HCT116 (cell line): ENCODE measurements around the gene PRRG1. TPM values are rescaled to one million over a fixed set of nuclear protein-coding genes. Genes with fewer than 3 reads are reported as not detected.

Source experiments
- ATAC-seq: fragments of 200-7000 bp; cut with Tn5 transposase; 2 replicates; pipeline ENCODE4 v1.9.1; 2020; ENCODE audit warnings: mild to moderate bottlenecking, moderate library complexity
- BruUV-seq: library from RNA; stranded (reverse); fragments of 400-500 nt; replicated peaks from 2 replicates; lab custom pipeline; 2021; lab: Mats Ljungman, UMichigan
- CTCF ChIA-PET: fragments of 300-600 bp; sonication (Branson Sonifier 250); formaldehyde crosslinking; loops from one replicate; lab custom pipeline; 2021; ENCODE audit warnings: antibody characterized with exemption; lab: Charles Lee
- POLR2A ChIA-PET: fragments of 300-600, 350-600 bp; sonication (Branson Sonifier 250); formaldehyde crosslinking; loops from one replicate; lab custom pipeline; 2021; ENCODE audit warnings: antibody characterized with exemption; lab: Charles Lee
- RAD21 ChIA-PET, 2 experiments: fragments of 300-600 bp; sonication (Branson Sonifier 250); formaldehyde crosslinking; loops; one replicate each; lab custom pipeline; 2023; ENCODE audit warnings: low total read pairs in 2 of 2; ENCODE audit not compliant: uncharacterized antibody in 2 of 2, unreplicated experiment in 2 of 2, low non-redundant PET in 1 of 2; lab: Charles Lee
- DNase-seq: peaks from one replicate; pipeline ENCODE4 v3.0.0-alpha.2; 2010; ENCODE audit warnings: low read depth, low spot score
- H2AFZ ChIP-seq: fragments of 200-600 bp; shearing (Covaris generic), sonication (generic); 2 replicates; pipeline ENCODE4 v1.6.1; 2017; ENCODE audit warnings: low read depth, mixed run types, mixed read lengths, antibody characterized with exemption, low read length; ENCODE audit not compliant: poor library complexity, severe bottlenecking
- H3K27ac ChIP-seq: 2 replicates; pipeline ENCODE4 v1.5.1; 2012; ENCODE audit warnings: low read depth, low read length
- H3K27me3 ChIP-seq: fragments of 200-600 bp; sonication (generic); 2 replicates; pipeline ENCODE4 v1.6.1; 2016; ENCODE audit warnings: mixed run types, low read length, mixed read lengths; ENCODE audit not compliant: insufficient read depth
- H3K36me3 ChIP-seq, 2 experiments: fragments of 200-500 bp in 1 of 2; fragments of 200-600 bp in 1 of 2; sonication (Bioruptor generic) in 1 of 2; sonication (generic) in 1 of 2; 2 replicates each; pipeline versions ENCODE4 v1.5.1 to v1.6.1; 2014 to 2016; ENCODE audit warnings: low read length in 2 of 2, inconsistent platforms in 1 of 2, mixed read lengths in 1 of 2, mixed run types in 1 of 2; ENCODE audit not compliant: insufficient read depth in 2 of 2, control insufficient read depth in 1 of 2
- H3K4me1 ChIP-seq, 2 experiments: fragments of 200-600 bp in 1 of 2; sonication (generic) in 1 of 2; 2 replicates each; pipeline versions ENCODE4 v1.5.1 to v1.6.1; 2012 to 2017; ENCODE audit warnings: low read length in 2 of 2, inconsistent platforms in 1 of 2, mild to moderate bottlenecking in 1 of 2, mixed read lengths in 1 of 2, mixed run types in 1 of 2, moderate library complexity in 1 of 2; ENCODE audit not compliant: insufficient read depth in 2 of 2, control insufficient read depth in 1 of 2
- H3K4me2 ChIP-seq: fragments of 200-600 bp; sonication (generic); 2 replicates; pipeline ENCODE4 v1.6.1; 2017; ENCODE audit warnings: mixed run types, low read length, mixed read lengths
- H3K4me3 ChIP-seq, 2 experiments: fragments of 200-600 bp in 1 of 2; sonication (generic) in 1 of 2; replicated peaks in 1 of 2; 2 replicates each; pipeline ENCODE4 v1.5.1; 2011 to 2016; ENCODE audit warnings: low read length in 2 of 2, control low read depth in 1 of 2, low read depth in 1 of 2, mild to moderate bottlenecking in 1 of 2, mixed read lengths in 1 of 2, mixed run types in 1 of 2
- H3K79me2 ChIP-seq: fragments of 200-600 bp; sonication (generic); 2 replicates; pipeline ENCODE4 v1.6.1; 2017; ENCODE audit warnings: mild to moderate bottlenecking, mixed run types, low read length, moderate library complexity, mixed read lengths; ENCODE audit not compliant: insufficient read depth
- H3K9ac ChIP-seq: fragments of 200-600 bp; sonication (generic); 2 replicates; pipeline ENCODE4 v1.6.1; 2016; ENCODE audit warnings: low read length, mixed read lengths
- H3K9me2 ChIP-seq: fragments of 200-600 bp; sonication (generic), shearing (Covaris generic); 2 replicates; pipeline ENCODE4 v1.6.1; 2017; ENCODE audit warnings: mixed run types, mild to moderate bottlenecking, moderate library complexity; ENCODE audit not compliant: insufficient read depth
- H3K9me3 ChIP-seq, 2 experiments: fragments of 200-500 bp in 1 of 2; fragments of 200-600 bp in 1 of 2; sonication (Bioruptor generic) in 1 of 2; sonication (generic) in 1 of 2; 2 replicates each; pipeline ENCODE4 v1.6.1; 2014 to 2017; ENCODE audit warnings: low read length in 2 of 2, mixed read lengths in 2 of 2, inconsistent platforms in 1 of 2, low read depth in 1 of 2, mild to moderate bottlenecking in 1 of 2, mixed run types in 1 of 2, moderate library complexity in 1 of 2; ENCODE audit not compliant: control insufficient read depth in 1 of 2, insufficient read depth in 1 of 2
- H4K20me1 ChIP-seq: fragments of 200-600 bp; sonication (generic), shearing (Covaris generic); 2 replicates; pipeline ENCODE4 v1.6.1; 2017; ENCODE audit warnings: mixed run types, mild to moderate bottlenecking, moderate library complexity; ENCODE audit not compliant: insufficient read depth
- CBX3 ChIP-seq: IDR thresholded peaks from 2 replicates; pipeline ENCODE4 v1.6.1; 2012; ENCODE audit warnings: low read depth
- CEBPB ChIP-seq: IDR thresholded peaks from 2 replicates; pipeline ENCODE4 v1.6.1; 2012; ENCODE audit warnings: low read depth
- EGR1 ChIP-seq: IDR thresholded peaks from 2 replicates; pipeline ENCODE4 v1.6.1; 2012; ENCODE audit warnings: low read depth
- ELF1 ChIP-seq: IDR thresholded peaks from 2 replicates; pipeline ENCODE4 v1.6.1; 2012; ENCODE audit warnings: low read depth, borderline replicate concordance
- EZH2 ChIP-seq: fragments of 200-600 bp; sonication (generic); IDR thresholded peaks from 2 replicates; pipeline ENCODE4 v1.6.1; 2017; ENCODE audit warnings: antibody characterized with exemption, mixed run types
- EZH2phosphoT487 ChIP-seq: fragments of 200-600 bp; IDR thresholded peaks from 2 replicates; pipeline ENCODE4 v1.6.1; 2018; ENCODE audit warnings: antibody characterized with exemption, borderline replicate concordance
- FOSL1 ChIP-seq: IDR thresholded peaks from 2 replicates; pipeline ENCODE4 v1.6.1; 2012; ENCODE audit warnings: low read depth
- JUND ChIP-seq: IDR thresholded peaks from 2 replicates; pipeline ENCODE4 v1.6.1; 2012
- POLR2A ChIP-seq: IDR thresholded peaks from 2 replicates; pipeline ENCODE4 v1.7.0; 2011; ENCODE audit warnings: borderline replicate concordance; ENCODE audit not compliant: insufficient read depth, insufficient read length; ENCODE audit errors: extremely low read depth
- POLR2AphosphoS5 ChIP-seq: IDR thresholded peaks from 2 replicates; pipeline ENCODE4 v1.6.1; 2011; ENCODE audit warnings: mild to moderate bottlenecking, low read depth, low read length, moderate library complexity
- RAD21 ChIP-seq: IDR thresholded peaks from 2 replicates; pipeline ENCODE4 v1.6.1; 2012; ENCODE audit warnings: low read depth, mild to moderate bottlenecking
- SRF ChIP-seq: IDR thresholded peaks from 2 replicates; pipeline ENCODE4 v1.6.1; 2012; ENCODE audit warnings: low read depth
- TCF7L2 ChIP-seq: IDR thresholded peaks from 2 replicates; pipeline ENCODE4 v1.7.0; 2011; ENCODE audit warnings: borderline replicate concordance, inconsistent platforms; ENCODE audit not compliant: insufficient read depth, insufficient read length; ENCODE audit errors: extremely low read depth
- YY1 ChIP-seq: IDR thresholded peaks from 2 replicates; pipeline ENCODE4 v1.6.1; 2011; ENCODE audit warnings: low read length, low read depth, moderate library complexity, mild to moderate bottlenecking; ENCODE audit not compliant: insufficient replicate concordance; ENCODE audit errors: extremely low read depth
- ZFX ChIP-seq: fragments of 450-650 bp; IDR thresholded peaks from 2 replicates; pipeline ENCODE4 v1.6.1; 2017
- intact Hi-C: fragments of 100-400 bp; cut with micrococcal nuclease; formaldehyde crosslinking; loops from 2 replicates; pipeline ENCODE4 v1.10.0; 2022
- total RNA-seq: library from RNA; stranded (reverse); gene quantifications from one replicate; pipeline ENCODE4 v1.2.1, GENCODE V29; 2021; ENCODE audit not compliant: unreplicated experiment
- TF ChIP-seq, protein P1 (sequence below), 3 experiments: fragments of 200-600 bp in 1 of 3; sonication (generic) in 1 of 3; IDR thresholded peaks in 2 of 3; conservative IDR thresholded peaks in 1 of 3; 2 replicates each; pipeline ENCODE4 v1.5.1; 2012 to 2017; ENCODE audit warnings: low read depth in 2 of 3, low read length in 2 of 3, antibody characterized with exemption in 1 of 3, borderline replicate concordance in 1 of 3, control low read depth in 1 of 3, mild to moderate bottlenecking in 1 of 3, mixed read lengths in 1 of 3, mixed run types in 1 of 3, moderate library complexity in 1 of 3; ENCODE audit not compliant: insufficient read depth in 1 of 3
- TF ChIP-seq, protein P2 (sequence below): IDR thresholded peaks from 2 replicates; pipeline ENCODE4 v1.6.1; 2011; ENCODE audit warnings: mild to moderate bottlenecking, low read length, moderate library complexity; ENCODE audit not compliant: insufficient replicate concordance; ENCODE audit errors: extremely low read depth
- TF ChIP-seq, protein P3 (sequence below): IDR thresholded peaks from 2 replicates; pipeline ENCODE4 v1.6.1; 2012
- TF ChIP-seq, protein P4 (sequence below): IDR thresholded peaks from 2 replicates; pipeline ENCODE4 v1.6.1; 2012; ENCODE audit warnings: low read depth
- TF ChIP-seq, protein P5 (sequence below): IDR thresholded peaks from 2 replicates; pipeline ENCODE4 v1.6.1; 2012

PRRG1 gene
- total RNA-seq, 1 experiment from 2014 or later = 16.0 TPM

DNA sequence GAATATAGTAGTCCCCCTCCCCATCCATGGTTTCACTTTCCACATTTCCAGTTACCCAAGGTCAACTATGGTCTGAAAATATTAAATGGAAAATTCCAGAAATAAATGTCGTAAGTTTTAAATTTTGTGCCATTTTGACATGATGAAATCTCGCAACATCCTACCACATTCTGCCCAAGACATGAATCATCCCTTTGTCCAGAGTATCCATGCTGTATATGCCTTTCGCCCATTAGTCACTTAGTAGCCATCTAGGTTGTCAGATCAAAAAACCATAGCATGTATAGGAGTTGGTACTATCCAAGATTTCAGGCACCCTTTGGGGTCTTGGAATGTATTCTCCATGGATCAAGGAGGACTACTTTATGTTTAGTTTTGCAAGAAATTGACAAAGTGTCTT, 8.3 kb downstream of the PRRG1 start:
- Histone ChIP-seq H3K27ac (no peak overlapping the region), H3K4me1 (no peaks in the 10 kb centered on the region), H3K9me2 (no peaks in the 10 kb centered on the region)
- TF ChIP-seq, protein P1, sequence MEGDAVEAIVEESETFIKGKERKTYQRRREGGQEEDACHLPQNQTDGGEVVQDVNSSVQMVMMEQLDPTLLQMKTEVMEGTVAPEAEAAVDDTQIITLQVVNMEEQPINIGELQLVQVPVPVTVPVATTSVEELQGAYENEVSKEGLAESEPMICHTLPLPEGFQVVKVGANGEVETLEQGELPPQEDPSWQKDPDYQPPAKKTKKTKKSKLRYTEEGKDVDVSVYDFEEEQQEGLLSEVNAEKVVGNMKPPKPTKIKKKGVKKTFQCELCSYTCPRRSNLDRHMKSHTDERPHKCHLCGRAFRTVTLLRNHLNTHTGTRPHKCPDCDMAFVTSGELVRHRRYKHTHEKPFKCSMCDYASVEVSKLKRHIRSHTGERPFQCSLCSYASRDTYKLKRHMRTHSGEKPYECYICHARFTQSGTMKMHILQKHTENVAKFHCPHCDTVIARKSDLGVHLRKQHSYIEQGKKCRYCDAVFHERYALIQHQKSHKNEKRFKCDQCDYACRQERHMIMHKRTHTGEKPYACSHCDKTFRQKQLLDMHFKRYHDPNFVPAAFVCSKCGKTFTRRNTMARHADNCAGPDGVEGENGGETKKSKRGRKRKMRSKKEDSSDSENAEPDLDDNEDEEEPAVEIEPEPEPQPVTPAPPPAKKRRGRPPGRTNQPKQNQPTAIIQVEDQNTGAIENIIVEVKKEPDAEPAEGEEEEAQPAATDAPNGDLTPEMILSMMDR (IDR thresholded peaks at IDR 0.05 in 2 of 3, conservative IDR thresholded peaks at IDR 0.05 in 1 of 3; ENCODE audit: borderline replicate concordance in 1 of 3, insufficient read depth in 1 of 3, low read depth in 2 of 3, low read length in 2 of 3) = no peak
- TF ChIP-seq EZH2phosphoT487 (no peak), FOSL1 (no peak), TCF7L2 (no peak), CBX3 (no peak), EZH2 (no peak), JUND (no peak), RAD21 (no peak), ZFX (no peak), YY1 (no peak), CEBPB (no peak), ELF1 (no peak), EGR1 (no peak), SRF (no peak), POLR2A (no peak), POLR2AphosphoS5 (no peak)
- TF ChIP-seq, protein P2, sequence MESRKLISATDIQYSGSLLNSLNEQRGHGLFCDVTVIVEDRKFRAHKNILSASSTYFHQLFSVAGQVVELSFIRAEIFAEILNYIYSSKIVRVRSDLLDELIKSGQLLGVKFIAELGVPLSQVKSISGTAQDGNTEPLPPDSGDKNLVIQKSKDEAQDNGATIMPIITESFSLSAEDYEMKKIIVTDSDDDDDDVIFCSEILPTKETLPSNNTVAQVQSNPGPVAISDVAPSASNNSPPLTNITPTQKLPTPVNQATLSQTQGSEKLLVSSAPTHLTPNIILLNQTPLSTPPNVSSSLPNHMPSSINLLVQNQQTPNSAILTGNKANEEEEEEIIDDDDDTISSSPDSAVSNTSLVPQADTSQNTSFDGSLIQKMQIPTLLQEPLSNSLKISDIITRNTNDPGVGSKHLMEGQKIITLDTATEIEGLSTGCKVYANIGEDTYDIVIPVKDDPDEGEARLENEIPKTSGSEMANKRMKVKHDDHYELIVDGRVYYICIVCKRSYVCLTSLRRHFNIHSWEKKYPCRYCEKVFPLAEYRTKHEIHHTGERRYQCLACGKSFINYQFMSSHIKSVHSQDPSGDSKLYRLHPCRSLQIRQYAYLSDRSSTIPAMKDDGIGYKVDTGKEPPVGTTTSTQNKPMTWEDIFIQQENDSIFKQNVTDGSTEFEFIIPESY = no peak
- TF ChIP-seq, protein P3, sequence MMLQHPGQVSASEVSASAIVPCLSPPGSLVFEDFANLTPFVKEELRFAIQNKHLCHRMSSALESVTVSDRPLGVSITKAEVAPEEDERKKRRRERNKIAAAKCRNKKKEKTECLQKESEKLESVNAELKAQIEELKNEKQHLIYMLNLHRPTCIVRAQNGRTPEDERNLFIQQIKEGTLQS = no peak
- TF ChIP-seq, protein P4, sequence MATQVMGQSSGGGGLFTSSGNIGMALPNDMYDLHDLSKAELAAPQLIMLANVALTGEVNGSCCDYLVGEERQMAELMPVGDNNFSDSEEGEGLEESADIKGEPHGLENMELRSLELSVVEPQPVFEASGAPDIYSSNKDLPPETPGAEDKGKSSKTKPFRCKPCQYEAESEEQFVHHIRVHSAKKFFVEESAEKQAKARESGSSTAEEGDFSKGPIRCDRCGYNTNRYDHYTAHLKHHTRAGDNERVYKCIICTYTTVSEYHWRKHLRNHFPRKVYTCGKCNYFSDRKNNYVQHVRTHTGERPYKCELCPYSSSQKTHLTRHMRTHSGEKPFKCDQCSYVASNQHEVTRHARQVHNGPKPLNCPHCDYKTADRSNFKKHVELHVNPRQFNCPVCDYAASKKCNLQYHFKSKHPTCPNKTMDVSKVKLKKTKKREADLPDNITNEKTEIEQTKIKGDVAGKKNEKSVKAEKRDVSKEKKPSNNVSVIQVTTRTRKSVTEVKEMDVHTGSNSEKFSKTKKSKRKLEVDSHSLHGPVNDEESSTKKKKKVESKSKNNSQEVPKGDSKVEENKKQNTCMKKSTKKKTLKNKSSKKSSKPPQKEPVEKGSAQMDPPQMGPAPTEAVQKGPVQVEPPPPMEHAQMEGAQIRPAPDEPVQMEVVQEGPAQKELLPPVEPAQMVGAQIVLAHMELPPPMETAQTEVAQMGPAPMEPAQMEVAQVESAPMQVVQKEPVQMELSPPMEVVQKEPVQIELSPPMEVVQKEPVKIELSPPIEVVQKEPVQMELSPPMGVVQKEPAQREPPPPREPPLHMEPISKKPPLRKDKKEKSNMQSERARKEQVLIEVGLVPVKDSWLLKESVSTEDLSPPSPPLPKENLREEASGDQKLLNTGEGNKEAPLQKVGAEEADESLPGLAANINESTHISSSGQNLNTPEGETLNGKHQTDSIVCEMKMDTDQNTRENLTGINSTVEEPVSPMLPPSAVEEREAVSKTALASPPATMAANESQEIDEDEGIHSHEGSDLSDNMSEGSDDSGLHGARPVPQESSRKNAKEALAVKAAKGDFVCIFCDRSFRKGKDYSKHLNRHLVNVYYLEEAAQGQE = no peak
- TF ChIP-seq, protein P5, sequence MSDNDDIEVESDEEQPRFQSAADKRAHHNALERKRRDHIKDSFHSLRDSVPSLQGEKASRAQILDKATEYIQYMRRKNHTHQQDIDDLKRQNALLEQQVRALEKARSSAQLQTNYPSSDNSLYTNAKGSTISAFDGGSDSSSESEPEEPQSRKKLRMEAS = no peak
- TF ChIP-seq, all 23 proteins: peak for 0
- Histone ChIP-seq H3K27me3 (no peaks in the 10 kb centered on the region), H3K9me3 (no peaks in the 10 kb centered on the region), H3K36me3 (no peaks in the 10 kb centered on the region), H3K79me2 (peaks cover 80% of the 10 kb centered on the region), H3K4me2 (no peak overlapping the region), H3K4me3 (no peak overlapping the region), H4K20me1 (no peaks in the 10 kb centered on the region), H3K9ac (no peak overlapping the region), H2AFZ (no peak overlapping the region)
- intact Hi-C loops = no loop called here
- ATAC-seq (no peak), DNase-seq (no peak)
- CTCF ChIA-PET = no interaction called here
- BruUV-seq = no TSS peak
- RAD21 ChIA-PET = no interaction called here
- POLR2A ChIA-PET = no interaction called here
